ENCODE measurements around the gene S100Z.
"Not testable (repeated sequence)": the region's sequence is repeated elsewhere in the genome, so short reads cannot be mapped to it uniquely, and the experiment has no call there.

DNA sequence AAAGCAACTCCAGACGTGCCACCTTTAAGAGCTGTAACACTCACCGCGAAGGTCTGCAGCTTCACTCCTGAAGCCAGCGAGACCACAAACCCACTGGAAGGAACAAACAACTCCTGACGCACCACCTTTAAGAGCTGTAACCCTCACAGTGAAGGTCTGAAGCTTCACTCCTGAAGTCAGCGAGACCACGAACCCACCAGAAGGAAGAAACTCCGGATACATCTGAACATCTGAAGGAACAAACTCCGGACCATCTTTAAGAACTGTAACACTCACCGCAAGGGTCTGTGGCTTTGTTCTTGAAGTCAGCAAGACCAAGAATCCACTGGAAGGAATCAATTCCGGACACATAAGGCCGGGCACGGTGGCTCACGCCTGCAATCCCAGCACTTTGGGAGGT lies 64.9 kb downstream of the S100Z start:
- TF ChIP-seq ZNF274 (IDR thresholded peaks at IDR 0.05; ENCODE audit: low read depth, low read length); YY1 (IDR thresholded peaks at IDR 0.05; ENCODE audit: insufficient read depth, insufficient read length): not testable (repeated sequence)

Measured in NT2/D1 (cell line).